NCI-H128 (cell line): Measurements from ENCODE around the gene SMYD3.
"Not testable (repeated sequence)": the region's sequence is repeated elsewhere in the genome, so short reads cannot be mapped to it uniquely, and the experiment has no call there.

Experiments
- DNase-seq: peaks from one replicate; lab custom pipeline; 2025; ENCODE audit not compliant: unreplicated experiment; lab: John Stamatoyannopoulos, UW

SMYD3 gene

GRCh38 chr1:245827301-245827700, 679.8 kb downstream of the SMYD3 start:
- no peak for DNase-seq

- DNase-seq = no peak
These were observed 681.8 kb downstream of the SMYD3 start for GRCh38 chr1:245825128-245825901.

- DNase-seq = no peak
These were observed 683.5 kb downstream of the SMYD3 start for GRCh38 chr1:245823408-245824147.

- DNase-seq = no peak
These were observed 684.1 kb downstream of the SMYD3 start for GRCh38 chr1:245822996-245823395.

GRCh38 chr1:245818363-245818762, 688.7 kb downstream of the SMYD3 start:
- DNase-seq = not testable (repeated sequence)

- not testable (repeated sequence) for DNase-seq
These were observed 690.6 kb downstream of the SMYD3 start for GRCh38 chr1:245816496-245816895.

- DNase-seq = no peak
These were observed 692.4 kb downstream of the SMYD3 start for GRCh38 chr1:245814651-245815050.

GRCh38 chr1:245812278-245812677, 694.8 kb downstream of the SMYD3 start:
- DNase-seq = no peak

- DNase-seq = no peak
These were observed 696.2 kb downstream of the SMYD3 start for GRCh38 chr1:245810789-245811337.

GRCh38 chr1:245810181-245810769, 696.8 kb downstream of the SMYD3 start:
- no peak for DNase-seq

- no peak for DNase-seq
These were observed 697.7 kb downstream of the SMYD3 start for GRCh38 chr1:245809361-245809760.

- no peak for DNase-seq
These were observed 698.9 kb downstream of the SMYD3 start for GRCh38 chr1:245807954-245808719.

GRCh38 chr1:245807306-245807705, 699.8 kb downstream of the SMYD3 start:
- DNase-seq = no peak

GRCh38 chr1:245805532-245805931, 701.5 kb downstream of the SMYD3 start:
- DNase-seq = no peak

- no peak for DNase-seq
These were observed 702.4 kb downstream of the SMYD3 start for GRCh38 chr1:245804696-245805095.

GRCh38 chr1:245803666-245804037, 703.4 kb downstream of the SMYD3 start:
- no peak for DNase-seq

- no peak for DNase-seq
These were observed 704.0 kb downstream of the SMYD3 start for GRCh38 chr1:245802941-245803665.

- no peak for DNase-seq
These were observed 706.0 kb downstream of the SMYD3 start for GRCh38 chr1:245800901-245801605.

- no peak for DNase-seq
These were observed 708.7 kb downstream of the SMYD3 start for GRCh38 chr1:245798349-245798711.
